GM12878 (cell line): Measurements from ENCODE around the gene POLD2. TPM values are rescaled to one million over a fixed set of nuclear protein-coding genes. Genes with fewer than 3 reads are reported as not detected.

Source experiments
- ATAC-seq: fragments of 200-7000 bp; cut with Tn5 transposase; 3 replicates; pipeline ENCODE4 v1.9.1; 2020; ENCODE audit warnings: mild to moderate bottlenecking, moderate library complexity
- BruUV-seq: library from RNA; stranded (reverse); fragments of 400-500 nt; replicated peaks from 2 replicates; lab custom pipeline; 2021; lab: Mats Ljungman, UMichigan
- CTCF ChIA-PET: fragments of 300-600 bp; sonication (Branson Sonifier 250); formaldehyde crosslinking; extraction: SDS; loops from one replicate; lab custom pipeline; 2021; ENCODE audit warnings: inconsistent platforms; lab: Yijun Ruan, JAX
- POLR2A ChIA-PET: fragments of 350-600 bp; formaldehyde crosslinking; extraction: SDS; loops from one replicate; lab custom pipeline; 2021; ENCODE audit warnings: inconsistent platforms; lab: Charles Lee
- RAD21 ChIA-PET: fragments of 300-600 bp; sonication (Branson Sonifier 250); formaldehyde crosslinking; loops from one replicate; lab custom pipeline; 2023; ENCODE audit warnings: antibody characterized with exemption; ENCODE audit not compliant: unreplicated experiment; lab: Charles Lee
- SMC1A ChIA-PET: fragments of 300-600 bp; sonication (Branson Sonifier 250); formaldehyde crosslinking; loops from one replicate; lab custom pipeline; 2023; ENCODE audit not compliant: unreplicated experiment, uncharacterized antibody; lab: Charles Lee
- DNase-seq: peaks from one replicate; pipeline ENCODE4 v3.0.0-alpha.2; 2011; ENCODE audit warnings: low read depth, low spot score
- FAIRE-seq: peaks from 3 replicates; lab custom pipeline; 2011; peaks lifted over from hg19 to GRCh38; lab: Jason Lieb, UNC
- H2AFZ ChIP-seq: 2 replicates; pipeline ENCODE4 v1.6.0; 2011; ENCODE audit warnings: low read depth, low read length, control low read depth; ENCODE audit not compliant: control insufficient read depth
- H3K27ac ChIP-seq: 2 replicates; pipeline ENCODE4 v1.5.1; 2011; ENCODE audit warnings: control low read depth; ENCODE audit not compliant: control insufficient read depth, insufficient read depth
- H3K27me3 ChIP-seq, 2 experiments: replicated peaks in 1 of 2; 2 replicates each; pipeline versions ENCODE4 v1.6.0 to v1.6.1; 2011; ENCODE audit warnings: low read length in 1 of 2; ENCODE audit not compliant: control insufficient read depth in 2 of 2, insufficient read depth in 2 of 2
- H3K36me3 ChIP-seq, 2 experiments: 2 replicates each; pipeline ENCODE4 v1.5.1; 2011; ENCODE audit warnings: low read length in 1 of 2; ENCODE audit not compliant: control insufficient read depth in 2 of 2, insufficient read depth in 2 of 2
- H3K4me1 ChIP-seq: 2 replicates; pipeline ENCODE4 v1.6.1; 2011; ENCODE audit warnings: mild to moderate bottlenecking, low read length, moderate library complexity, mixed read lengths; ENCODE audit not compliant: control insufficient read depth, insufficient read depth
- H3K4me2 ChIP-seq: 2 replicates; pipeline ENCODE4 v1.6.0; 2011; ENCODE audit warnings: control low read depth; ENCODE audit not compliant: control insufficient read depth, insufficient read depth
- H3K4me3 ChIP-seq: fragments of 200-600 bp; sonication (generic); 2 replicates; pipeline ENCODE4 v1.5.1; 2016
- H3K79me2 ChIP-seq: 2 replicates; pipeline ENCODE4 v1.6.0; 2011; ENCODE audit warnings: low read length; ENCODE audit not compliant: control insufficient read depth, insufficient read depth
- H3K9ac ChIP-seq: 2 replicates; pipeline ENCODE4 v1.8.0; 2011; ENCODE audit warnings: low read length, control low read depth, mixed read lengths; ENCODE audit not compliant: control insufficient read depth, insufficient read depth
- H3K9me3 ChIP-seq: replicated peaks from 3 replicates; pipeline ENCODE4 v1.5.1; 2011; ENCODE audit warnings: mild to moderate bottlenecking, low read length; ENCODE audit not compliant: control insufficient read depth, insufficient read depth
- H4K20me1 ChIP-seq: 2 replicates; pipeline ENCODE4 v1.6.0; 2011; ENCODE audit not compliant: control insufficient read depth, insufficient read depth
- BRCA1 ChIP-seq: IDR thresholded peaks from 2 replicates; pipeline ENCODE4 v1.6.1; 2011; ENCODE audit warnings: low read depth, low read length, improper control_type of control experiment
- CHD1 ChIP-seq: IDR thresholded peaks from 2 replicates; pipeline ENCODE4 v1.6.1; 2012; ENCODE audit warnings: low read depth, low read length, improper control_type of control experiment
- EED ChIP-seq: sonication (generic); IDR thresholded peaks from 2 replicates; pipeline ENCODE4 v1.6.1; 2016; ENCODE audit warnings: antibody characterized with exemption, low read depth
- EP300 ChIP-seq, 2 experiments: fragments of 150-350 bp in 1 of 2; IDR thresholded peaks; 2 replicates each; pipeline ENCODE4 v1.6.1; 2011 to 2012; ENCODE audit warnings: low read depth in 2 of 2, low read length in 2 of 2, borderline replicate concordance in 1 of 2, improper control_type of control experiment in 1 of 2, inconsistent platforms in 1 of 2; ENCODE audit not compliant: control insufficient read depth in 1 of 2
- HCFC1 ChIP-seq: fragments of 150-350 bp; IDR thresholded peaks from 2 replicates; pipeline ENCODE4 v1.6.1; 2014; ENCODE audit warnings: low read length
- NR2C1 ChIP-seq: fragments of 450-650 bp; IDR thresholded peaks from 2 replicates; pipeline ENCODE4 v1.6.1; 2017; ENCODE audit warnings: antibody characterized with exemption, mild to moderate bottlenecking, moderate library complexity
- PML ChIP-seq: IDR thresholded peaks from 2 replicates; pipeline ENCODE4 v1.6.1; 2012; ENCODE audit warnings: low read length, inconsistent platforms
- POLR2AphosphoS2 ChIP-seq: IDR thresholded peaks from 2 replicates; pipeline ENCODE4 v1.6.1; 2011; ENCODE audit warnings: low read depth, mild to moderate bottlenecking, low read length, improper control_type of control experiment, moderate library complexity
- POLR2AphosphoS5 ChIP-seq: IDR thresholded peaks from 2 replicates; pipeline ENCODE4 v1.6.1; 2011; ENCODE audit warnings: mild to moderate bottlenecking, low read length, inconsistent platforms
- TCF12 ChIP-seq: IDR thresholded peaks from 2 replicates; pipeline ENCODE4 v1.6.1; 2011; ENCODE audit warnings: low read depth, mild to moderate bottlenecking, low read length
- ZNF384 ChIP-seq: IDR thresholded peaks from 2 replicates; pipeline ENCODE4 v1.6.1; 2012; ENCODE audit warnings: low read depth, mild to moderate bottlenecking, low read length, improper control_type of control experiment, borderline replicate concordance
- WGBS: methylation state at CpG from one replicate; pipeline ENCODE4 v1.1.6; 2016; ENCODE audit warnings: low lambda C conversion rate; ENCODE audit not compliant: insufficient replicate concordance, insufficient coverage; ENCODE audit errors: missing lambda C conversion rate; 5-methylcytosine and 5-hydroxymethylcytosine counted together
- in situ Hi-C: fragments of 300-500 bp; cut with MboI; formaldehyde crosslinking; loops from 9 replicates; pipeline ENCODE4 v1.14.3; 2018; ENCODE audit warnings: mixed read lengths
- intact Hi-C: fragments of 100-400 bp; cut with micrococcal nuclease; formaldehyde crosslinking; loops from one replicate; pipeline ENCODE4 v1.14.2; 2022; ENCODE audit not compliant: unreplicated experiment
- polyA plus RNA-seq, 11 experiments: library from polyadenylated mRNA; depleted of rRNA in 4 of 11; unstranded in 6 of 11; stranded (reverse) in 5 of 11; fragments of >200 nt; fragmentation: Nextera tagmentation in 4 of 11; fragmentation: Illumina TruSeq in 1 of 11; extraction: Ambion mirVana in 4 of 11; extraction: Trizol in 1 of 11; gene quantifications; 1 replicate in 1 of 11; 2 replicates in 10 of 11; pipeline versions ENCODE4 v1.2.1 to v1.2.3, GENCODE V29; 2011 to 2016; ENCODE audit warnings: inconsistent platforms in 2 of 11, missing spikeins in 2 of 11, low read depth in 1 of 11
- total RNA-seq, 4 experiments: library from RNA; depleted of rRNA in 3 of 4; stranded (reverse); fragments of >200 nt in 3 of 4; fragmentation: Illumina TruSeq in 1 of 4; extraction: Trizol in 1 of 4; gene quantifications; 2 replicates each; pipeline versions ENCODE4 v1.2.1 to v1.2.3, GENCODE V29; 2013 to 2021
- TF ChIP-seq, protein P1 (sequence below): IDR thresholded peaks from 2 replicates; pipeline ENCODE4 v1.6.1; 2011; ENCODE audit warnings: borderline replicate concordance, low read depth, mild to moderate bottlenecking, moderate library complexity, low read length; ENCODE audit not compliant: insufficient read depth, poor library complexity, severe bottlenecking
- TF ChIP-seq, protein P2 (sequence below): fragments of 450-650 bp; IDR thresholded peaks from 2 replicates; pipeline ENCODE4 v1.6.1; 2016; ENCODE audit warnings: mild to moderate bottlenecking

The POLD2 gene
- total and polyA plus RNA-seq, 10 of the 15 experiments (the other 5 are each of a cell fraction or from before 2014, with no cell fraction given): 19.1 to 287 (median 169) TPM

- BruUV-seq: no TSS peak
- H4K20me1 ChIP-seq: no peaks in the 10 kb centered on the region
These were observed 57.3 kb downstream of the POLD2 start for GRCh38 chr7:44066111-44066460.

GRCh38 chr7:44065431-44066110 is 57.8 kb downstream of the POLD2 start, which contains the start of gene PGAM2:
PGAM2 (minus strand) TSS chr7:44065567; CDS start chr7:44065529, 38 bp downstream.
- intact Hi-C loops: no loop called here
- H2AFZ ChIP-seq: no peak within 1 kb of the TSS
- FAIRE-seq (no peak), DNase-seq (no peak), ATAC-seq (peak; percentile 50)
- 23% methylated on average over 14 of the region's 14 CpGs for WGBS
- H3K9me3 ChIP-seq: no peaks in the 10 kb centered on the region
- no peak within 1 kb of the TSS for H3K4me2 ChIP-seq
- no peaks in the 10 kb centered on the region for H3K79me2 ChIP-seq
- POLR2A ChIA-PET: interaction anchor here (1.2 kb wide), 1 partner anchor 16 kb away, joined by 3 read pairs; no protein-coding TSS in a partner anchor
- H3K4me3 ChIP-seq: no peak within 1 kb of the TSS
- SMC1A ChIA-PET: interaction anchor here (0.7 kb wide), 1 partner anchor 10 kb away, joined by 3 read pairs; no protein-coding TSS in a partner anchor
- peaks cover 7 to 17% of the 10 kb centered on the region in 2 experiments; a peak in 3 of 4 replicates for H3K36me3 ChIP-seq
- no peaks in the 10 kb centered on the region for H3K27me3 ChIP-seq
- H4K20me1 ChIP-seq: no peaks in the 10 kb centered on the region
- in situ Hi-C loops: no loop called here
- no peak within 1 kb of the TSS for H3K9ac ChIP-seq
- H3K4me1 ChIP-seq: no peaks in the 10 kb centered on the region
- no peak within 1 kb of the TSS for H3K27ac ChIP-seq
- RAD21 ChIA-PET: interaction anchor here (1.0 kb wide), 1 partner anchor 132 kb away, joined by 3 read pairs; no protein-coding TSS in a partner anchor
- CTCF ChIA-PET: interaction anchor here (1.2 kb wide), 1 partner anchor 131 kb away, joined by 3 read pairs; no protein-coding TSS in a partner anchor
- BruUV-seq: no TSS peak
- TF ChIP-seq POLR2AphosphoS5 (no peak), ZNF384 (no peak), HCFC1 (no peak), NR2C1 (no peak), BRCA1 (no peak), EP300 (IDR thresholded peaks at IDR 0.05; ENCODE audit: borderline replicate concordance in 1 of 2, control insufficient read depth in 1 of 2, low read depth in 2 of 2, low read length in 2 of 2) (no peak), TCF12 (no peak), EED (no peak), POLR2AphosphoS2 (peak; percentile 16; the same call in 1 of the 2 replicates)
- TF ChIP-seq, protein P1, sequence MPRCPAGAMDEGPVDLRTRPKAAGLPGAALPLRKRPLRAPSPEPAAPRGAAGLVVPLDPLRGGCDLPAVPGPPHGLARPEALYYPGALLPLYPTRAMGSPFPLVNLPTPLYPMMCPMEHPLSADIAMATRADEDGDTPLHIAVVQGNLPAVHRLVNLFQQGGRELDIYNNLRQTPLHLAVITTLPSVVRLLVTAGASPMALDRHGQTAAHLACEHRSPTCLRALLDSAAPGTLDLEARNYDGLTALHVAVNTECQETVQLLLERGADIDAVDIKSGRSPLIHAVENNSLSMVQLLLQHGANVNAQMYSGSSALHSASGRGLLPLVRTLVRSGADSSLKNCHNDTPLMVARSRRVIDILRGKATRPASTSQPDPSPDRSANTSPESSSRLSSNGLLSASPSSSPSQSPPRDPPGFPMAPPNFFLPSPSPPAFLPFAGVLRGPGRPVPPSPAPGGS: peak; percentile 24
- TF ChIP-seq, protein P2, sequence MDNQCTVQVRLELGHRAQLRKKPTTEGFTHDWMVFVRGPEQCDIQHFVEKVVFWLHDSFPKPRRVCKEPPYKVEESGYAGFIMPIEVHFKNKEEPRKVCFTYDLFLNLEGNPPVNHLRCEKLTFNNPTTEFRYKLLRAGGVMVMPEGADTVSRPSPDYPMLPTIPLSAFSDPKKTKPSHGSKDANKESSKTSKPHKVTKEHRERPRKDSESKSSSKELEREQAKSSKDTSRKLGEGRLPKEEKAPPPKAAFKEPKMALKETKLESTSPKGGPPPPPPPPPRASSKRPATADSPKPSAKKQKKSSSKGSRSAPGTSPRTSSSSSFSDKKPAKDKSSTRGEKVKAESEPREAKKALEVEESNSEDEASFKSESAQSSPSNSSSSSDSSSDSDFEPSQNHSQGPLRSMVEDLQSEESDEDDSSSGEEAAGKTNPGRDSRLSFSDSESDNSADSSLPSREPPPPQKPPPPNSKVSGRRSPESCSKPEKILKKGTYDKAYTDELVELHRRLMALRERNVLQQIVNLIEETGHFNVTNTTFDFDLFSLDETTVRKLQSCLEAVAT: no peak

More at GRCh38 chr7:44066111-44066460, 57.3 kb downstream of the POLD2 start:
- H2AFZ ChIP-seq: no peak overlapping the region
- ChIA-PET RAD21 (interaction anchor here (1.0 kb wide), 1 partner anchor 131 kb away, joined by 3 read pairs; no protein-coding TSS in a partner anchor), POLR2A (interaction anchor here (1.4 kb wide), 1 partner anchor 15 kb away, joined by 3 read pairs; no protein-coding TSS in a partner anchor), CTCF (interaction anchor here (1.2 kb wide), 1 partner anchor 130 kb away, joined by 3 read pairs; no protein-coding TSS in a partner anchor), SMC1A (interaction anchor here (0.7 kb wide), 1 partner anchor 11 kb away, joined by 3 read pairs; no protein-coding TSS in a partner anchor)
- no peak for TF ChIP-seq CHD1
- peak; percentile 18; the same call in 1 of the 2 replicates for TF ChIP-seq PML
- no peak overlapping the region for H3K27ac ChIP-seq
- H3K9ac ChIP-seq: no peak overlapping the region
- no peak overlapping the region for H3K4me3 ChIP-seq
- ATAC-seq: peak; percentile 4
- H3K27me3 ChIP-seq: no peaks in the 10 kb centered on the region
- in situ Hi-C loops: no loop called here
- no peaks in the 10 kb centered on the region for H3K9me3 ChIP-seq
- FAIRE-seq: no peak
- peaks cover 7 to 12% of the 10 kb centered on the region in 2 experiments; a peak in 3 of 4 replicates for H3K36me3 ChIP-seq
- H3K4me2 ChIP-seq: no peak overlapping the region
- WGBS: 1% methylated on average over 6 of the region's 6 CpGs
- no peaks in the 10 kb centered on the region for H3K79me2 ChIP-seq
- H3K4me1 ChIP-seq: no peaks in the 10 kb centered on the region
- intact Hi-C loops: no loop called here
- no peak for DNase-seq
